GM23248 (cell line): ENCODE data around the gene CARD11. TPM values are rescaled to one million over a fixed set of nuclear protein-coding genes. Genes with fewer than 3 reads are reported as not detected.

Experiments used
- DNase-seq: peaks from one replicate; pipeline ENCODE4 v3.0.0-alpha.2; 2015
- H2AFZ ChIP-seq: fragments of 200-600 bp; sonication (generic); 2 replicates; pipeline ENCODE4 v1.6.1; 2016; ENCODE audit warnings: antibody characterized with exemption
- H3F3A ChIP-seq: fragments of 200-600 bp; sonication (generic); 2 replicates; pipeline ENCODE4 v1.6.1; 2016; ENCODE audit warnings: mild to moderate bottlenecking, antibody characterized with exemption, mixed run types; ENCODE audit not compliant: insufficient read depth
- H3K27ac ChIP-seq: fragments of 200-600 bp; sonication (generic); 2 replicates; pipeline ENCODE4 v1.5.1; 2016; ENCODE audit warnings: mild to moderate bottlenecking
- H3K27me3 ChIP-seq: fragments of 200-600 bp; sonication (generic); replicated peaks from 2 replicates; pipeline ENCODE4 v1.6.1; 2016; ENCODE audit warnings: mild to moderate bottlenecking; ENCODE audit not compliant: insufficient read depth
- H3K36me3 ChIP-seq: fragments of 200-600 bp; sonication (generic); 2 replicates; pipeline ENCODE4 v1.6.1; 2016; ENCODE audit warnings: low read depth, mild to moderate bottlenecking
- H3K4me1 ChIP-seq: fragments of 200-600 bp; sonication (generic); 2 replicates; pipeline ENCODE4 v1.6.1; 2016; ENCODE audit warnings: mild to moderate bottlenecking; ENCODE audit not compliant: insufficient read depth
- H3K4me2 ChIP-seq: fragments of 200-600 bp; sonication (generic); one replicate; pipeline ENCODE4 v1.6.1; 2016; ENCODE audit warnings: mild to moderate bottlenecking; ENCODE audit not compliant: unreplicated experiment
- H3K4me3 ChIP-seq: fragments of 200-600 bp; sonication (generic); 2 replicates; pipeline ENCODE4 v1.5.1; 2016; ENCODE audit warnings: mild to moderate bottlenecking
- H3K79me2 ChIP-seq: fragments of 200-600 bp; sonication (generic); 2 replicates; pipeline ENCODE4 v1.6.1; 2016; ENCODE audit warnings: mild to moderate bottlenecking; ENCODE audit not compliant: insufficient read depth
- H3K9ac ChIP-seq: fragments of 200-600 bp; sonication (generic); 2 replicates; pipeline ENCODE4 v1.6.1; 2016; ENCODE audit warnings: mild to moderate bottlenecking
- H3K9me2 ChIP-seq: fragments of 200-600 bp; sonication (generic); 2 replicates; pipeline ENCODE4 v1.6.1; 2016; ENCODE audit warnings: mixed run types, mild to moderate bottlenecking, moderate library complexity; ENCODE audit not compliant: insufficient read depth
- H3K9me3 ChIP-seq: fragments of 200-600 bp; sonication (generic); one replicate; pipeline ENCODE4 v1.6.1; 2017; ENCODE audit warnings: low read depth
- H4K20me1 ChIP-seq: fragments of 200-600 bp; sonication (generic); 2 replicates; pipeline ENCODE4 v1.6.0; 2016; ENCODE audit not compliant: insufficient read depth
- EZH2 ChIP-seq: fragments of 200-600 bp; sonication (generic); IDR thresholded peaks from 2 replicates; pipeline ENCODE4 v1.6.1; 2018; ENCODE audit warnings: antibody characterized with exemption, mild to moderate bottlenecking; ENCODE audit not compliant: insufficient read depth, poor library complexity, severe bottlenecking
- EZH2phosphoT487 ChIP-seq: fragments of 200-600 bp; sonication (generic); IDR thresholded peaks from 2 replicates; pipeline ENCODE4 v1.6.1; 2018; ENCODE audit warnings: antibody characterized with exemption, moderate library complexity, mild to moderate bottlenecking, low read depth; ENCODE audit not compliant: insufficient read depth
- WGBS, 2 experiments: methylation state at CpG; one replicate each; pipeline ENCODE4 v1.1.6; 2015 to 2017; ENCODE audit warnings: low lambda C conversion rate in 2 of 2, low coverage in 1 of 2; ENCODE audit errors: missing lambda C conversion rate in 2 of 2; 5-methylcytosine and 5-hydroxymethylcytosine counted together
- in situ Hi-C: fragments of 300-500 bp; cut with MboI; formaldehyde crosslinking; loops from 2 replicates; pipeline ENCODE4 v1.15.0; 2020
- polyA plus RNA-seq: library from polyadenylated mRNA; unstranded; fragments of >200 nt; fragmentation: Nextera tagmentation; extraction: Ambion mirVana; gene quantifications from 2 replicates; pipeline ENCODE4 v1.2.1, GENCODE V29; 2016
- total RNA-seq: library from RNA; depleted of rRNA; stranded (reverse); fragments of >200 nt; shearing (Covaris generic); gene quantifications from 2 replicates; pipeline ENCODE4 v1.2.3, GENCODE V29; 2014

The CARD11 gene
- total and polyA plus RNA-seq, 2 experiments from 2014 or later: not detected

- no peaks in the 10 kb centered on the region for H3K4me1 ChIP-seq
- DNase-seq: no peak
- 23 to 24% methylated on average over 6 of the region's 6 CpGs for WGBS, 2 experiments
- no peak overlapping the region for H3K27ac ChIP-seq
- no peaks in the 10 kb centered on the region; the same call in 1 of the 2 replicates for H3K27me3 ChIP-seq
- no peak overlapping the region for H2AFZ ChIP-seq
- no peaks in the 10 kb centered on the region for H4K20me1 ChIP-seq
- H3K79me2 ChIP-seq: no peaks in the 10 kb centered on the region
- H3K36me3 ChIP-seq: no peaks in the 10 kb centered on the region
- in situ Hi-C loops: no loop called here
- no peak overlapping the region for H3K4me3 ChIP-seq
- TF ChIP-seq EZH2phosphoT487 (no peak), EZH2 (no peak)
- no peak overlapping the region for H3K4me2 ChIP-seq
- H3K9me2 ChIP-seq: no peaks in the 10 kb centered on the region
- H3K9me3 ChIP-seq: no peaks in the 10 kb centered on the region
- H3F3A ChIP-seq: no peaks in the 10 kb centered on the region
- H3K9ac ChIP-seq: no peak overlapping the region
These were observed 60.1 kb downstream of the CARD11 start for GRCh38 chr7:2983586-2983985.

GRCh38 chr7:2982831-2983230 lies 60.8 kb downstream of the CARD11 start:
- no peak for TF ChIP-seq EZH2
- no peak overlapping the region for H3K4me2 ChIP-seq
- H4K20me1 ChIP-seq: no peaks in the 10 kb centered on the region
- H3F3A ChIP-seq: no peaks in the 10 kb centered on the region
- no peak overlapping the region for H3K4me3 ChIP-seq
- H3K4me1 ChIP-seq: no peaks in the 10 kb centered on the region
- H3K27me3 ChIP-seq: no peaks in the 10 kb centered on the region; the same call in 1 of the 2 replicates
- 61 to 63% methylated on average over 7 of the region's 7 CpGs for WGBS, 2 experiments
- H3K36me3 ChIP-seq: no peaks in the 10 kb centered on the region
- H3K27ac ChIP-seq: no peak overlapping the region
- H3K9ac ChIP-seq: no peak overlapping the region
- H3K9me3 ChIP-seq: no peaks in the 10 kb centered on the region
- H3K79me2 ChIP-seq: no peaks in the 10 kb centered on the region
- in situ Hi-C loops: no loop called here
- H2AFZ ChIP-seq: no peak overlapping the region
- no peaks in the 10 kb centered on the region for H3K9me2 ChIP-seq
- DNase-seq: no peak

GRCh38 chr7:2982401-2982800 lies 61.3 kb downstream of the CARD11 start:
- Histone ChIP-seq H3K9me3 (no peaks in the 10 kb centered on the region), H3F3A (no peaks in the 10 kb centered on the region), H3K9me2 (no peaks in the 10 kb centered on the region), H4K20me1 (no peaks in the 10 kb centered on the region), H3K27me3 (no peaks in the 10 kb centered on the region; the same call in 1 of the 2 replicates), H3K27ac (no peak overlapping the region), H3K79me2 (no peaks in the 10 kb centered on the region), H3K9ac (no peak overlapping the region), H3K4me3 (no peak overlapping the region), H3K36me3 (no peaks in the 10 kb centered on the region), H3K4me2 (no peak overlapping the region), H3K4me1 (no peaks in the 10 kb centered on the region), H2AFZ (no peak overlapping the region)
- TF ChIP-seq EZH2phosphoT487 (no peak), EZH2 (no peak)
- in situ Hi-C loops: no loop called here
- DNase-seq: no peak
- WGBS, 2 experiments: 64 to 76% methylated on average over 11 of the region's 11 CpGs

GRCh38 chr7:2981103-2981480 lies 62.6 kb downstream of the CARD11 start:
- TF ChIP-seq EZH2phosphoT487 (no peak), EZH2 (no peak)
- no peaks in the 10 kb centered on the region for H3K9me3 ChIP-seq
- no peaks in the 10 kb centered on the region; the same call in 1 of the 2 replicates for H3K27me3 ChIP-seq
- in situ Hi-C loops: no loop called here
- no peaks in the 10 kb centered on the region for H4K20me1 ChIP-seq
- H3K79me2 ChIP-seq: no peaks in the 10 kb centered on the region
- no peak for DNase-seq
- no peak overlapping the region for H3K4me3 ChIP-seq
- no peaks in the 10 kb centered on the region for H3K36me3 ChIP-seq
- H3K9me2 ChIP-seq: no peaks in the 10 kb centered on the region
- no peaks in the 10 kb centered on the region for H3K4me1 ChIP-seq
- no peak overlapping the region for H3K4me2 ChIP-seq
- H3F3A ChIP-seq: no peaks in the 10 kb centered on the region
- WGBS, 2 experiments: 59 to 65% methylated on average over 8 of the region's 8 CpGs
- H3K9ac ChIP-seq: no peak overlapping the region
- no peak overlapping the region for H2AFZ ChIP-seq
- no peak overlapping the region for H3K27ac ChIP-seq
